A673 (cell line): ENCODE data around the gene AK5. TPM values are rescaled to one million over a fixed set of nuclear protein-coding genes. Genes with fewer than 3 reads are reported as not detected.

ENCODE experiments used
- BruUV-seq: library from RNA; stranded (reverse); fragments of 400-500 nt; replicated peaks from 2 replicates; lab custom pipeline; 2021; lab: Mats Ljungman, UMichigan
- CTCF ChIA-PET: fragments of 300-600 bp; sonication (Branson Sonifier 250); formaldehyde crosslinking; loops from one replicate; lab custom pipeline; 2022; ENCODE audit warnings: antibody characterized with exemption; lab: Charles Lee
- POLR2A ChIA-PET: fragments of 300-600 bp; sonication (Branson Sonifier 250); formaldehyde crosslinking; loops from one replicate; lab custom pipeline; 2022; ENCODE audit warnings: antibody characterized with exemption; ENCODE audit not compliant: low non-redundant PET; lab: Charles Lee
- DNase-seq: peaks from one replicate; pipeline ENCODE4 v3.0.0-alpha.2; 2015; ENCODE audit warnings: low spot score
- H3K27ac ChIP-seq: fragments of 200-600 bp; sonication (generic); 2 replicates; pipeline ENCODE4 v1.5.1; 2016; ENCODE audit warnings: mixed run types, low read depth, mild to moderate bottlenecking, mixed read lengths, antibody characterized with exemption, low read length; ENCODE audit not compliant: poor library complexity, severe bottlenecking
- H3K27me3 ChIP-seq: fragments of 200-600 bp; sonication (generic); replicated peaks from 2 replicates; pipeline ENCODE4 v1.6.1; 2017; ENCODE audit warnings: mixed run types, low read depth, mild to moderate bottlenecking, mixed read lengths, antibody characterized with exemption, low read length; ENCODE audit not compliant: insufficient read depth, poor library complexity
- H3K36me3 ChIP-seq: fragments of 200-600 bp; sonication (generic); 2 replicates; pipeline ENCODE4 v1.6.1; 2016; ENCODE audit warnings: mixed run types, mild to moderate bottlenecking, mixed read lengths, antibody characterized with exemption, low read length; ENCODE audit not compliant: insufficient read depth, poor library complexity, severe bottlenecking
- H3K4me1 ChIP-seq: fragments of 200-600 bp; sonication (generic); 2 replicates; pipeline ENCODE4 v1.6.1; 2017; ENCODE audit warnings: mixed run types, mild to moderate bottlenecking, mixed read lengths, antibody characterized with exemption, low read length; ENCODE audit not compliant: insufficient read depth, poor library complexity, severe bottlenecking
- H3K4me3 ChIP-seq: fragments of 200-600 bp; sonication (generic); 2 replicates; pipeline ENCODE4 v1.5.1; 2016; ENCODE audit warnings: low read depth, mixed run types, mild to moderate bottlenecking, mixed read lengths, low read length; ENCODE audit not compliant: poor library complexity, severe bottlenecking
- H3K9me3 ChIP-seq: fragments of 200-600 bp; sonication (generic); 2 replicates; pipeline ENCODE4 v1.6.1; 2016; ENCODE audit warnings: mixed run types, low read depth, mild to moderate bottlenecking, mixed read lengths, antibody characterized with exemption, low read length; ENCODE audit not compliant: poor library complexity, severe bottlenecking
- EZH2 ChIP-seq: fragments of 200-600 bp; sonication (generic); IDR thresholded peaks from 2 replicates; pipeline ENCODE4 v1.6.1; 2017; ENCODE audit warnings: borderline replicate concordance, low read depth, mild to moderate bottlenecking, mixed read lengths, antibody characterized with exemption, low read length; ENCODE audit not compliant: poor library complexity, severe bottlenecking
- intact Hi-C: fragments of 100-400 bp; cut with micrococcal nuclease; formaldehyde crosslinking; loops from one replicate; pipeline ENCODE4 v1.10.0; 2022; ENCODE audit not compliant: unreplicated experiment
- total RNA-seq: library from RNA; stranded (reverse); gene quantifications from 2 replicates; pipeline ENCODE4 v1.2.3, GENCODE V29; 2021
- TF ChIP-seq, protein P1 (sequence below): fragments of 300-800, 200-600 bp; sonication (generic); conservative IDR thresholded peaks from 2 replicates; pipeline ENCODE4 v1.5.1; 2017; ENCODE audit warnings: low read depth, mild to moderate bottlenecking, antibody characterized with exemption, low read length, moderate library complexity, mixed read lengths

AK5 gene
- total RNA-seq, 1 experiment from 2014 or later, result 0.47 TPM

GRCh38 chr1:77287535-77287934 lies 5.7 kb downstream of the AK5 start:
- intact Hi-C loops, result loop anchor here (10.0 kb wide), 1 partner anchor 247 kb away; no protein-coding TSS in a partner anchor
- Histone ChIP-seq H3K36me3 (no peaks in the 10 kb centered on the region), H3K9me3 (no peaks in the 10 kb centered on the region), H3K4me3 (no peak overlapping the region), H3K27me3 (peaks cover 8% of the 10 kb centered on the region), H3K4me1 (peaks cover 6% of the 10 kb centered on the region), H3K27ac (no peak overlapping the region)
- ChIA-PET CTCF (no interaction called here), POLR2A (interaction anchor here (0.5 kb wide), 1 partner anchor 59 kb away, joined by 4 read pairs; no protein-coding TSS in a partner anchor)
- BruUV-seq, result no TSS peak
- TF ChIP-seq EZH2, result no peak
- TF ChIP-seq, protein P1, sequence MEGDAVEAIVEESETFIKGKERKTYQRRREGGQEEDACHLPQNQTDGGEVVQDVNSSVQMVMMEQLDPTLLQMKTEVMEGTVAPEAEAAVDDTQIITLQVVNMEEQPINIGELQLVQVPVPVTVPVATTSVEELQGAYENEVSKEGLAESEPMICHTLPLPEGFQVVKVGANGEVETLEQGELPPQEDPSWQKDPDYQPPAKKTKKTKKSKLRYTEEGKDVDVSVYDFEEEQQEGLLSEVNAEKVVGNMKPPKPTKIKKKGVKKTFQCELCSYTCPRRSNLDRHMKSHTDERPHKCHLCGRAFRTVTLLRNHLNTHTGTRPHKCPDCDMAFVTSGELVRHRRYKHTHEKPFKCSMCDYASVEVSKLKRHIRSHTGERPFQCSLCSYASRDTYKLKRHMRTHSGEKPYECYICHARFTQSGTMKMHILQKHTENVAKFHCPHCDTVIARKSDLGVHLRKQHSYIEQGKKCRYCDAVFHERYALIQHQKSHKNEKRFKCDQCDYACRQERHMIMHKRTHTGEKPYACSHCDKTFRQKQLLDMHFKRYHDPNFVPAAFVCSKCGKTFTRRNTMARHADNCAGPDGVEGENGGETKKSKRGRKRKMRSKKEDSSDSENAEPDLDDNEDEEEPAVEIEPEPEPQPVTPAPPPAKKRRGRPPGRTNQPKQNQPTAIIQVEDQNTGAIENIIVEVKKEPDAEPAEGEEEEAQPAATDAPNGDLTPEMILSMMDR, result no peak
- peak; percentile 64 for DNase-seq

DNA sequence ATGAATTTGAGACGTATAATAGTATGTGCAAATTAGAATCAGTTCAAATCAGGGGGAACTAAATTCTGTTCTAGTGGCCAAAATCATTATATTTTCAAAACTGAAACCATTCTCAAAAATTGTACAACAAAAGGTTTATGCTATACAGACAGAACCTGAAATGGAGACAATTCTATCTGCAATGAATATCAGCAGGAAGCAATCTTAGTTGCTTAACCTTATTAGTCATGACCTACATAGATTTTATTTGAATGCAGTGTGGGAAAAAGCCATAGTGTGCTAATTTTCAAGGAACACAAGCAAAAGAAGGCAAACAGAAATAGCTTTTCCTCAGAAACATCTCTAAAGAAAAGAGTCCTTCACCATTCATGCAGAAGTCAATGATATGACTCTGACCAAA lies 6.5 kb downstream of the AK5 start:
- no peak overlapping the region for H3K4me3 ChIP-seq
- no peaks in the 10 kb centered on the region for H3K9me3 ChIP-seq
- no peak for TF ChIP-seq EZH2
- H3K36me3 ChIP-seq, result no peaks in the 10 kb centered on the region
- ChIA-PET CTCF (no interaction called here), POLR2A (no interaction called here)
- peaks cover under 1% of the 10 kb centered on the region for H3K27me3 ChIP-seq
- intact Hi-C loops, result loop anchor here (10.0 kb wide), 1 partner anchor 247 kb away; no protein-coding TSS in a partner anchor
- H3K27ac ChIP-seq, result no peak overlapping the region
- DNase-seq, result no peak
- peaks cover 6% of the 10 kb centered on the region for H3K4me1 ChIP-seq
- no TSS peak for BruUV-seq

DNA sequence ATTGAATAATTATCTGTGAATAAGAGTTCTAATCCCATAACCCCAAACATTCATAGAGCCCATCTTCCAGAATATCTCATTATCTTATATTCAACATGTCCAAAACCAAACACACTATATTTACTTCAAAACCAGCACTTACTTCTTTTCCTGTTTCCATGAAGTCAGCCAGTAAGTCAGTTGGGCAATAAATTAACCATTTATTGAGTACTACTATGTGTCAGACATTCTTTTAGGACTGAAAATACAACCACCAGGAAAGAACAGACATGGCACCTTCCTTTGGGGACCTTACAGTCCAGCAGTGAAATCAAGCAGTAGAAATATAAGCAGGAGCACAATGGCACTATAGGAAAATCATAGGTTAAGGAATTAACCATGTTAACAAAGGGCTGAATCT lies 8.8 kb downstream of the AK5 start:
- H3K4me1 ChIP-seq, result peaks cover 6% of the 10 kb centered on the region
- no peaks in the 10 kb centered on the region for H3K36me3 ChIP-seq
- CTCF ChIA-PET, result no interaction called here
- no peak for TF ChIP-seq EZH2
- POLR2A ChIA-PET, result no interaction called here
- BruUV-seq, result no TSS peak
- no peak for DNase-seq
- intact Hi-C loops, result no loop called here
- H3K9me3 ChIP-seq, result no peaks in the 10 kb centered on the region
- no peaks in the 10 kb centered on the region for H3K27me3 ChIP-seq
- H3K27ac ChIP-seq, result no peak overlapping the region
- no peak overlapping the region for H3K4me3 ChIP-seq

GRCh38 chr1:77292551-77292950 lies 10.7 kb downstream of the AK5 start:
- TF ChIP-seq EZH2, result no peak
- TF ChIP-seq, protein P1, result no peak
- H3K4me1 ChIP-seq, result peaks cover 6% of the 10 kb centered on the region
- H3K27ac ChIP-seq, result no peak overlapping the region
- ChIA-PET POLR2A (no interaction called here), CTCF (no interaction called here)
- intact Hi-C loops, result no loop called here
- no TSS peak for BruUV-seq
- no peaks in the 10 kb centered on the region for H3K9me3 ChIP-seq
- peaks cover 10% of the 10 kb centered on the region for H3K27me3 ChIP-seq
- H3K36me3 ChIP-seq, result no peaks in the 10 kb centered on the region
- no peak for DNase-seq
- H3K4me3 ChIP-seq, result no peak overlapping the region
